Upper lobe of right lung (tissue), 1 donor: ENCODE results near the gene AUNIP. TPM values are rescaled to one million over a fixed set of nuclear protein-coding genes. Genes with fewer than 3 reads are reported as not detected.

ENCODE experiments used
- ATAC-seq: fragments of 200-7000 bp; cut with Tn5 transposase; one replicate; pipeline ENCODE4 v1.9.1; 2020; ENCODE audit warnings: mild to moderate bottlenecking, moderate library complexity
- DNase-seq: peaks from one replicate; pipeline ENCODE4 v3.0.0-alpha.2; 2020
- H3K27ac ChIP-seq: fragments of 200-600 bp; one replicate; pipeline ENCODE4 v1.8.0; 2022
- H3K27me3 ChIP-seq: fragments of 200-600 bp; one replicate; pipeline ENCODE4 v1.8.0; 2022; ENCODE audit warnings: mild to moderate bottlenecking
- H3K36me3 ChIP-seq: fragments of 200-600 bp; one replicate; pipeline ENCODE4 v1.8.0; 2022
- H3K4me1 ChIP-seq: fragments of 200-600 bp; one replicate; pipeline ENCODE4 v1.8.0; 2022
- H3K4me3 ChIP-seq: fragments of 200-600 bp; one replicate; pipeline ENCODE4 v1.8.0; 2022; ENCODE audit warnings: mild to moderate bottlenecking
- H3K9me3 ChIP-seq: fragments of 200-600 bp; one replicate; pipeline ENCODE4 v1.8.0; 2022
- CTCF ChIP-seq: fragments of 200-600 bp; IDR thresholded peaks from one replicate; pipeline ENCODE4 v1.8.0; 2022; ENCODE audit warnings: antibody characterized with exemption
- intact Hi-C: fragments of 100-400 bp; cut with DNase I; formaldehyde crosslinking; loops from one replicate; pipeline ENCODE4 v1.11.0; 2022
- total RNA-seq: library from RNA; stranded (reverse); fragmentation: NEBNext Ultra II Directional; extraction: Animal tissue kit (Norgen Biotek cat#: 25700); gene quantifications from one replicate; pipeline ENCODE4 v1.2.1, GENCODE V29; 2021
- donor health status: DM: no; HTN: yes; CAD: no; lungs with severe emphysema.

Gene AUNIP
- total RNA-seq, 1 donor from 2014 or later: not detected

GRCh38 chr1:25832336-25833037 lies 26.8 kb downstream of the AUNIP start:
- no peaks in the 10 kb centered on the region for H3K27me3 ChIP-seq
- TF ChIP-seq CTCF: no peak
- no peak for DNase-seq
- no peak overlapping the region for H3K4me3 ChIP-seq
- H3K36me3 ChIP-seq: peaks cover 67% of the 10 kb centered on the region
- intact Hi-C loops: no loop called here
- H3K9me3 ChIP-seq: no peaks in the 10 kb centered on the region
- no peak overlapping the region for H3K27ac ChIP-seq
- H3K4me1 ChIP-seq: no peaks in the 10 kb centered on the region
- no peak for ATAC-seq

GRCh38 chr1:25831569-25832196 lies 27.6 kb downstream of the AUNIP start:
- DNase-seq (no peak), ATAC-seq (no peak)
- TF ChIP-seq CTCF: no peak
- no peaks in the 10 kb centered on the region for H3K4me1 ChIP-seq
- intact Hi-C loops: no loop called here
- no peaks in the 10 kb centered on the region for H3K9me3 ChIP-seq
- peaks cover 76% of the 10 kb centered on the region for H3K36me3 ChIP-seq
- no peaks in the 10 kb centered on the region for H3K27me3 ChIP-seq
- H3K4me3 ChIP-seq: no peak overlapping the region
- no peak overlapping the region for H3K27ac ChIP-seq

GRCh38 chr1:25829046-25829445 lies 30.2 kb downstream of the AUNIP start:
- Histone ChIP-seq H3K27me3 (no peaks in the 10 kb centered on the region), H3K9me3 (no peaks in the 10 kb centered on the region), H3K36me3 (peaks cover 85% of the 10 kb centered on the region), H3K4me1 (no peaks in the 10 kb centered on the region), H3K27ac (no peak overlapping the region), H3K4me3 (no peak overlapping the region)
- no peak for DNase-seq
- intact Hi-C loops: no loop called here
- no peak for TF ChIP-seq CTCF
- ATAC-seq: no peak

GRCh38 chr1:25828491-25828890 lies 30.8 kb downstream of the AUNIP start:
- intact Hi-C loops: no loop called here
- Histone ChIP-seq H3K4me3 (no peak overlapping the region), H3K27ac (no peak overlapping the region), H3K36me3 (peaks cover 79% of the 10 kb centered on the region), H3K27me3 (no peaks in the 10 kb centered on the region), H3K4me1 (no peaks in the 10 kb centered on the region), H3K9me3 (no peaks in the 10 kb centered on the region)
- ATAC-seq: no peak
- DNase-seq: no peak
- TF ChIP-seq CTCF: no peak

- Histone ChIP-seq H3K27me3 (no peaks in the 10 kb centered on the region), H3K36me3 (peaks cover 60% of the 10 kb centered on the region), H3K4me1 (peaks cover 5% of the 10 kb centered on the region), H3K27ac (no peak overlapping the region), H3K4me3 (no peak overlapping the region), H3K9me3 (no peaks in the 10 kb centered on the region)
- no peak for TF ChIP-seq CTCF
- ATAC-seq (no peak), DNase-seq (no peak)
- intact Hi-C loops: no loop called here
Observed at GRCh38 chr1:25826571-25826970, 32.7 kb downstream of the AUNIP start.
